A673 (cell line): Measurements from ENCODE around the gene MDM2. TPM values are rescaled to one million over a fixed set of nuclear protein-coding genes. Genes with fewer than 3 reads are reported as not detected.

ENCODE experiments used
- BruUV-seq: library from RNA; stranded (reverse); fragments of 400-500 nt; replicated peaks from 2 replicates; lab custom pipeline; 2021; lab: Mats Ljungman, UMichigan
- CTCF ChIA-PET: fragments of 300-600 bp; sonication (Branson Sonifier 250); formaldehyde crosslinking; loops from one replicate; lab custom pipeline; 2022; ENCODE audit warnings: antibody characterized with exemption; lab: Charles Lee
- POLR2A ChIA-PET: fragments of 300-600 bp; sonication (Branson Sonifier 250); formaldehyde crosslinking; loops from one replicate; lab custom pipeline; 2022; ENCODE audit warnings: antibody characterized with exemption; ENCODE audit not compliant: low non-redundant PET; lab: Charles Lee
- DNase-seq: peaks from one replicate; pipeline ENCODE4 v3.0.0-alpha.2; 2015; ENCODE audit warnings: low spot score
- H3K27ac ChIP-seq: fragments of 200-600 bp; sonication (generic); 2 replicates; pipeline ENCODE4 v1.5.1; 2016; ENCODE audit warnings: mixed run types, low read depth, mild to moderate bottlenecking, mixed read lengths, antibody characterized with exemption, low read length; ENCODE audit not compliant: poor library complexity, severe bottlenecking
- H3K27me3 ChIP-seq: fragments of 200-600 bp; sonication (generic); replicated peaks from 2 replicates; pipeline ENCODE4 v1.6.1; 2017; ENCODE audit warnings: mixed run types, low read depth, mild to moderate bottlenecking, mixed read lengths, antibody characterized with exemption, low read length; ENCODE audit not compliant: insufficient read depth, poor library complexity
- H3K36me3 ChIP-seq: fragments of 200-600 bp; sonication (generic); 2 replicates; pipeline ENCODE4 v1.6.1; 2016; ENCODE audit warnings: mixed run types, mild to moderate bottlenecking, mixed read lengths, antibody characterized with exemption, low read length; ENCODE audit not compliant: insufficient read depth, poor library complexity, severe bottlenecking
- H3K4me1 ChIP-seq: fragments of 200-600 bp; sonication (generic); 2 replicates; pipeline ENCODE4 v1.6.1; 2017; ENCODE audit warnings: mixed run types, mild to moderate bottlenecking, mixed read lengths, antibody characterized with exemption, low read length; ENCODE audit not compliant: insufficient read depth, poor library complexity, severe bottlenecking
- H3K4me3 ChIP-seq: fragments of 200-600 bp; sonication (generic); 2 replicates; pipeline ENCODE4 v1.5.1; 2016; ENCODE audit warnings: low read depth, mixed run types, mild to moderate bottlenecking, mixed read lengths, low read length; ENCODE audit not compliant: poor library complexity, severe bottlenecking
- H3K9me3 ChIP-seq: fragments of 200-600 bp; sonication (generic); 2 replicates; pipeline ENCODE4 v1.6.1; 2016; ENCODE audit warnings: mixed run types, low read depth, mild to moderate bottlenecking, mixed read lengths, antibody characterized with exemption, low read length; ENCODE audit not compliant: poor library complexity, severe bottlenecking
- CTCF ChIP-seq: fragments of 300-800, 200-600 bp; sonication (generic); conservative IDR thresholded peaks from 2 replicates; pipeline ENCODE4 v1.5.1; 2017; ENCODE audit warnings: low read depth, mild to moderate bottlenecking, antibody characterized with exemption, low read length, moderate library complexity, mixed read lengths
- EZH2 ChIP-seq: fragments of 200-600 bp; sonication (generic); IDR thresholded peaks from 2 replicates; pipeline ENCODE4 v1.6.1; 2017; ENCODE audit warnings: borderline replicate concordance, low read depth, mild to moderate bottlenecking, mixed read lengths, antibody characterized with exemption, low read length; ENCODE audit not compliant: poor library complexity, severe bottlenecking
- intact Hi-C: fragments of 100-400 bp; cut with micrococcal nuclease; formaldehyde crosslinking; loops from one replicate; pipeline ENCODE4 v1.10.0; 2022; ENCODE audit not compliant: unreplicated experiment
- total RNA-seq: library from RNA; stranded (reverse); gene quantifications from 2 replicates; pipeline ENCODE4 v1.2.3, GENCODE V29; 2021

The MDM2 gene
- total RNA-seq, 1 experiment from 2014 or later = 149 TPM

- ChIA-PET POLR2A (no interaction called here), CTCF (no interaction called here)
- intact Hi-C loops = no loop called here
- Histone ChIP-seq H3K27me3 (no peaks in the 10 kb centered on the region), H3K4me3 (no peak overlapping the region), H3K27ac (no peak overlapping the region), H3K9me3 (no peaks in the 10 kb centered on the region), H3K4me1 (no peaks in the 10 kb centered on the region), H3K36me3 (no peaks in the 10 kb centered on the region)
- DNase-seq = no peak
- TF ChIP-seq CTCF (no peak), EZH2 (no peak)
- no TSS peak for BruUV-seq
These were observed 35.3 kb upstream of the MDM2 start for GRCh38 chr12:68772714-68773113.

- H3K36me3 ChIP-seq = no peaks in the 10 kb centered on the region
- no peak for DNase-seq
- POLR2A ChIA-PET = no interaction called here
- H3K4me1 ChIP-seq = no peaks in the 10 kb centered on the region
- H3K4me3 ChIP-seq = no peak overlapping the region
- no TSS peak for BruUV-seq
- H3K27me3 ChIP-seq = no peaks in the 10 kb centered on the region
- no peak for TF ChIP-seq CTCF
- no peak for TF ChIP-seq EZH2
- CTCF ChIA-PET = no interaction called here
- intact Hi-C loops = no loop called here
- no peak overlapping the region for H3K27ac ChIP-seq
- H3K9me3 ChIP-seq = no peaks in the 10 kb centered on the region
These were observed 34.4 kb upstream of the MDM2 start for GRCh38 chr12:68773582-68773981.

- no peaks in the 10 kb centered on the region for H3K36me3 ChIP-seq
- no peaks in the 10 kb centered on the region for H3K27me3 ChIP-seq
- POLR2A ChIA-PET = no interaction called here
- H3K27ac ChIP-seq = no peak overlapping the region
- H3K4me1 ChIP-seq = no peaks in the 10 kb centered on the region
- CTCF ChIA-PET = no interaction called here
- H3K9me3 ChIP-seq = no peaks in the 10 kb centered on the region
- DNase-seq = no peak
- no peak overlapping the region for H3K4me3 ChIP-seq
- TF ChIP-seq CTCF (no peak), EZH2 (no peak)
- BruUV-seq = no TSS peak
- intact Hi-C loops = no loop called here
These were observed 32.8 kb upstream of the MDM2 start for GRCh38 chr12:68775121-68775630.
